ENCODE measurements around the gene PRM1.
"Not testable (repeated sequence)": the region's sequence is repeated elsewhere in the genome, so short reads cannot be mapped to it uniquely, and the experiment has no call there.

Gene PRM1

DNA sequence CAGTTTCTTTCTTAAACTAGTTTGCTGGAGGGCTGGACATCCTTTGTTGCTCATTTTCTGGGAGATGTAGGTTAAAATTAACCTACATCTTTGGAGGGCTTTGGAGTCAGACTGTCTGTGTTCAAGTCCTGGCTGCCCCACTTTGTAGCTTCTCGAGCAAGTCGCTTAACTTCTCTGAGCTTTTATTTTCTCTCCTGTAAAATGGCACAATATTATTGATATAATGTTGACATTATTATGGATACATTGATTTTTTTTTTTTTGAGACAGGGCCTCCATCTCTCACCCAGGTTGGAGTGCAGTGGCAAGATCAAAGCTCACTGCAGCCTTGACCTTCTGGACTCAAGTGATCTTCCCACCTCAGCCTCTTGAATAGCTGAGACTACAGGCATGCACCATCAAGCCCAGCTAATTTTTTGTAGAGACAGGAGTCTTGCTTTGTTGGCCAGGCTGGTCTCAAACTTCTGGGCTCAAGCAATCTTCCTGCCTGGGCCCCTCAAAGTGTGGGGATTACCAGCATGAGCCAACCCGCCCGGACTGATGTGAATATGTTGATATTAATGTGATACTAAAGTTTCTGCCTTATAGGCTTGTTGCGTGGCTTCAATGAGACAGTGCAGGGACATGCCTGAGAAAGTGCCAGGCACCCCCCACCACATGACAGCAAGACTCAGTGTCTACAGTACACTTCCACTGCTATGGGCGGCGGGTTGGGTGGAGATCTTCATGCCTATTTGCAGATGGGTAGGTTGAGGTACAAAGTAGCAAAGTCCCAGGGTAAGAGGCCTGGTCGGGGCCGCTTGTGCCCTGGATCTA lies 32.6 kb upstream of the PRM1 start:
- DNase-seq = no peak

DNA sequence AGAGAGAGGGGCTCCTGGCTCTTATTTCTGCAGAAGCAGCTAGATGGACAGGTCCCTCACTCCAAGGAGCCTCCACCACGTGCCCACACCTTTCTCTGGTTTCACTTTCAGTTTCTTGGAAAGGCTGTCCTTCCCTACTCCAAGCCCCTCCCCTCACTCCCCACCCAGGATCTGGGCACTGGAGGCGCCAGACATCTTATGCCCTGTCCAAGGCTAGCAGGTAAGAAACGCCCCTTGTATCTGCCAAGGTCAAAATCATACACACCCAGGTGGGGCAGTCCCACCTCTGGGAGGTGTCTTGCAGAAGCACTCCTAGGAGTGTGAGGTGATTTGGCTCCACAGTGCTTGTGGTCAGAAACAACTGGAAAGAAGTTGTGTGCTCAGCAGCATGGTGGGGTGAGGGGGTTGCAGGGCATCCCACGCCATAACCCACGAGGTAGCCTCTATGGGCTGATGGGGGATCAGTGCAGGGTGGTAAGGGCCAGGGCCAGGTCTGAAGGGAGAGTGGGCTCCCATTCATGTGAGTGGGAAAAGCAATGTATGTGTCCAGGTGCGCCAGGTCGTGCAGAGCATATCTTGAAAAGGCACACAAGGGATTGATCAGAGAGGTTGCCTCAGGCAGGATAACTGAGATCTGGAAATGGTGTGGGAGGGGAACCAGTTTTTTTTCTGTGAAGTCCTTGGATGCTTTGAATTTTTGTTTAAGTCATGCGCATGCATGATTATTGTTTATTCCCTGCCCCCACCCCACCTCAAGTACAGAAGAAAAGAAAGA lies 31.8 kb upstream of the PRM1 start:
- no peak for DNase-seq

DNA sequence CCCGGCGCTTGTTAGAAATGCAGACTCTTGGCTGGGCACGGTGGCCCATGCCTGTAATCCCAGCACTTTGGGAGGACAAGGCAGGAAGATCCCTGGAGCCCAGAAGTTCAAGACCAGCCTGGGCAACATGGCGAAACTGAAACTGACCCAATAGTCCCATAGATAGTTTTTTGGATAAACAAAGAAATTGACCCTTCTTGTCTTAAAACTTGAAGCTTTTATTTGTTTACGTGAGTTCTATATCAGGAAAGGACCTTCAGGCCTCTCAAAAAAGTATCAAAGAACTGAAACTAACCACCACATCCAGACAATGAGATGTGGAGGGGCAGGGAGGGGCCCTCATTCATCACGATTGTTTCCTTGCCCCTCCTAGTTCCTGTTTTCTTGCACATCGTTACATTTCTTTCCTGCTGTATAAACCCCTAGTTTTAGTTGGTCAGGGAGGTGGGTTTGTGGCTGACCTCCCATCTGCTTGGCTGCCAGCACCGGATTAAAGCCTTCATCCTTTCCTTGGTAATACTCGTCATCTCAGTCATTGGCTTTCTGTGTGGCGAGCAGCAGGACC lies 29.9 kb upstream of the PRM1 start:
- DNase-seq = no peak

DNA sequence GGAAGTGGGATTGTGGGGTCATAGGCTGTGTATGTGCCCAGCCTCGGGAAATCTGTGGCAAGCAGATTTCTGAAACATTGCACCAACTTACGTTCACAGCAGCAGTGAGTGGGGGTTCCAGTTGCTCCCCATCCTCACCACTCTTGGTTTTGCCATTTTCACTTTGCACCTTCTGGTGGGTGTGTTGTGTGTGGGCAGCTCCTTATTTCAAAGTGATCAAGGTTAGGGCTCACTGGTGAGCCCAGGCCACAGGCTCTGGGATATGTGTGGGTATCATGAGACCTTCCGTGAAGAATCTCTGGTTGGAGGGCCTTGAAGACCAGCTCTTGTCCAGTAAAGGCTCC lies 29.5 kb upstream of the PRM1 start:
- no peak for DNase-seq

DNA sequence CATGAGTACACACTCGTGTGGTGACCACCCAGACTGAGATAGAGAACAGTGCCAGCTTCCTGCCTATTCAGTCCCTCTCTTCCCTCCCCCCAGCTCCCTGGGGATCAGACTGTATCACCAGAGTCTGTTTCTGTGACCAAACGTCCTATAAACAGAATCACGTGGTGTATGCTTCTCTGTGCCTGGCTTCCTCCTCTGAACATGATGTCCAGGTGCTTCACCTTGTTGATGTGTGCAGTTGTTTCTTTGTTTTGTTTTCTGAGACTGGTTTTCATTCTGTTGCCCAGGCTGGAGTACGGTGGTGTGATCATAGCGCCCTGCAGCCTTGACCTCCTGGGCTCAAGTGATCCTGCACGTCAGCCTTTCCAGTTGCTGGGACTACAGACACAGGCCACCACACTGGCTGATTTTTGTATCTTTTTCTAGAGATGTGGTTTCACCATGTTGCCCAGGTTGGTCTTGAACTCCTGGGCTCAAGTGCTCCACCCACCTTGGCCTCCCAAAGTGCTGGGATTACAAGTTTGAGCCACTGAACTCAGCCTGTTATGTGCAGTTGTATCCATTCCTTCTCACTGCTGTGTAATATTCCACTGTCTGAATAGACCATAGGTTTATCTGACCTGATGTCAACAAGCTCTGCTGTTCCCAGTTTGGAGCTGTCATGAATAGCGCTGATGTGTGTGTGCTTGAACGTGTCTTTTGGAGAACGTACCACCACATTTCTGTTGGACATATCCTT lies 28.9 kb upstream of the PRM1 start:
- no peak for DNase-seq

DNA sequence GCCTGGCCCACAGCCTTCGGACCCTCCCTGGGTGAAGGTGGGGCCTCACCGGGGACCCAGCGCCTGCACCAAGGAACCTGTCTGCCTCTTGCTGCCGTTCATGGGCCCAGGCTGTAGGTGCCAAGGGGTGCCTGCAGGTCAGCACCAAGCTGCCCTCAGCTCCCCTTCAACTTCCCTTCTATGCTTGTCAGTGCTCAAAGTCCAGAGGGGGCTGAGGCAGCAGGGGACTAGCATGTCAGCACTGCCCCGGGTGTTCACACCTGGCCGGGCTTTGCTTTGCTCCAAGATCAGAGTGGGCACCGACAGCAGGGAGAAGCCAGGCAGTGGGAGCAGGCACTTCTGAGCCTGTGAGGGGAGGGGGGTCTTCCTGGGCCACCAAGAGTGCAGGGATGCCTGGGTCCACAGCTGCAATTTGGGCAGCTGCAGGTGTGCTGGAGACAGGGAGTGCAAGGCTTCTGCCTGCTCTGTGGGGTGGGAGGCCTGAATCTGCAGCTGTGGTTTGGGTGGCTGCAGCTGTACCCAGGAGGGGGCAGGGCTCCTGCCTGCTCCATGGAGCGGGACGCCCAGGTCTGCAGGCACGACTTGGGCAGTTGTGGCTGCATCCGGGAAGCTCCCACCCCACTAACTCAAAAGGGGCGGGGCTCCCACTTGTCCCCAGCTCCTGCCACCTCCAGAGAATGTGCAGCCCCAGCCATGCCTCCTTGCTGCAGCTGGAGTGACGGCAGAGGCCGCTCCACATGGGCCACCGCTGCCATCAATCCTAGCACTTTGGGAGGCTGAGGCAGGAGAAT lies 27.6 kb upstream of the PRM1 start:
- no peak for DNase-seq

DNA sequence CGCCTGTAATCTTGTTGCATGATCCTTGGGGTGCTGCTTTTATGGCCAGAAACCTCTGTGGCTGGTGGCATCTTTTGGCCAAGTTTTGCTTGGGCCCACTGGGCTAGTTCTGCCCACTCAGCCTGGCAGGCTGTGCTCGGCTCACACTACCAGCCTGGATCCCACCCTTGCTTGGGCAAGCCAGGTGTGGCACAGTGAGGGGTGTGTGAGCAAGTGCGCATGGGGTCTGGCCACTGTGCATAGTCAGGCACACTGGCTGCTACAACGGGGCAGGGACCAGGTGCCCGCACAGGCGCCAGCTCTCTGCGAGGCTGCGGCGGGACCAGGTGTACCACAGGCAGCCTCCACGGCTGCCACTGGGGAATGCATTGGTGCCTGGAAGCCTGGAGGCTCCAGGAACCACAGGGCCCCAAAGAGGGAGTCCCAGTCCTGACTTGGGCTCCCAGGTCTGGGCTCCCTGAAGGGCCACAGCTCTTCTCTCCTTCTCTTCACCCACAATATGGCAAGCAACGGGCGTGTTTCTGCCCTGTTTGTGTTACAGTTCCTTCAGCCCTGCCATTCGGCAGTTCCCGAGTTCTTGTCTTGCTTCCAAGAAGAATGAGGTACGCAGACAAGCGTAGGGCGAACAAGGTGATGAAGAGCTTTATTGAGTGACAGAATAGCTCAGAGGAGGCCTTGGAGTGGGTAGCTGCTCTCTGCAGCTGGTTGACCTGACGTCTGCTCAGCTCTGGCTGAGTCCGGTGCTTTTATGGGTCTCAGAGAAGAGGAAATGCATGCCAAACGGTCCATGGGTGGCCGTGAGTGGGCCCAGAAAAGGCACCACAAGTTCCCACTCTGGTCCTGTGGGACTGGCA lies 26.7 kb upstream of the PRM1 start:
- DNase-seq = no peak

DNA sequence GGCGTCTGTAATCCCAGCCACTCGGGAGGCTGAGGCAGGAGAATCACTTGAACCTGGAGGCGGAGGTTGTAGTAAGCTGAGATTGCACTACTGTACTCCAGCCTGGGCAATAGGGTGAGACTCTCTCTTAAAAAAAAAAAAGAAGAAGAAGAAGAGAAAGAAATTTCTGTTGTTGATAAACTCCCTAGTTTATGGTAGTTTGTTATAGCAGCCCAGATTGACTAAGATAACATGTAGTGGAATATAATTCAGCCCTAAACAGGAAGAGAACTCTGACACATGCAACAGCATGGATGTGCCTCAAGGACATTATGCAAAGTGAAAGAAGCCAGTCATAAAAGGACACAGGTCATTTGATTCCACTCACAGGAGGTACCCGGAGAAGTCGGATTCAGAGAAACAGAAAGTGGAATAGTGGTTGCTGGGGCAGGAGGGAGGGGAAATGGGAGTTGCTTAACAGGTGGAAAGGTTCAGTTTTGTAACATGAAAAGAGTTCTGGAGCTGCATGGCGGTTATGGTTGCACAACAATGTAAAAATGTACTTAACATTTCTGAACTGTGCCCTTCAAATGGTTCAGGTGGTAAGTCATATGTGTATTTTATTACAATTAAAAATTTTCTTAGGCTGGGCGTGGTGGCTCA lies 26.0 kb upstream of the PRM1 start:
- DNase-seq = no peak

DNA sequence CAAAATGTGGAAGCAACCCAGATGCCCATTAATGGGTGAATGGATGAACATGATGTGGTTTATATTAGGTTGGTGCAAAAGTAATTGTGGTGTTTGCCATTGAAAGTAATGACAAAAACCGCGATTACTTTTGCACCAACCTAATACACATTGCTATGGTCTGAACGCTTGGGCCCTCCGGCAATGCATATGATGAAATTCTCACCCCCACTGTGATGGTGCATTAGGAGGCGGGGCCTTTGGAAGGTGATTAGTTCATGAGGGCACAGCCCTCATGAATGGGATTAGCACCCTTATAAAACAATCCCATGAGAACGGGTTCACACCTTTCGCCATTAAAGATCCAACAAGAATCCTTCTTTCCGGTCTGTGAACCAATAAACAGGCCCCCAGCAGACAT lies 25.3 kb upstream of the PRM1 start:
- no peak for DNase-seq

DNA sequence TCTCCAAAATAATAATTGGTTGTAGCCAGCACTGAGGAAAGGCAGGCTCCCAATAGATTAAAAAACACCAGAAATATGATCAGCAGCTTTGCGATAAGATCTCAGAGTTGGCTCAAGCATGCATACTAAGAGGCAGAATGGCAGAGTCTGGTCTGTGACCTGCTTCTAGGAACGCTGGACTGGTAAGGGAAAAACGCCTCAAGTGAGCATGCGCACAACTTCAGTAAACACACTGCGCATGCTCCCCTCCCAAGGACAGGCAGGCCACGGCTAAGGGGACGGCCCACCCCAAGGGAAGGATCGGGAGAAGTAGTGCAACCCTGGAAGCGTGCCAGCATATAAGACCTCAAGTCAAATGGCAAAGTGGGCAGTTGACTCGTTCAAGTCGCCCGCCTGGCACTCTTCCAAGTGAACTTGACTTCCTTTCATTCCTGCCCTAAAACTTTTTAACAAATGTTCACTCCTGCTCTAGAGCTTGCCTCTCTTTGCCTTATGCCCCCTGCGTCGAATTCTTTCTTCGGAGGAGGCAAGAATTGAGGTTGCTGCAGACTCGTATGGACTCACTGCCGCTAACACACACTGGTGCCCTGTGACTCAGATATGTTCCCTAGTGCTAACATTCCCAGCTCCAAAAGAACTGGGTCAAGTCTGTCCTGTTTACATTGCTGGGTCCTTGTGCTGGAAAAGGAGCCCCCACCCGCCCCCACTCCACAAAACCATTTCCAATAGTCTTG lies 22.4 kb upstream of the PRM1 start:
- DNase-seq = peak; percentile 53

DNA sequence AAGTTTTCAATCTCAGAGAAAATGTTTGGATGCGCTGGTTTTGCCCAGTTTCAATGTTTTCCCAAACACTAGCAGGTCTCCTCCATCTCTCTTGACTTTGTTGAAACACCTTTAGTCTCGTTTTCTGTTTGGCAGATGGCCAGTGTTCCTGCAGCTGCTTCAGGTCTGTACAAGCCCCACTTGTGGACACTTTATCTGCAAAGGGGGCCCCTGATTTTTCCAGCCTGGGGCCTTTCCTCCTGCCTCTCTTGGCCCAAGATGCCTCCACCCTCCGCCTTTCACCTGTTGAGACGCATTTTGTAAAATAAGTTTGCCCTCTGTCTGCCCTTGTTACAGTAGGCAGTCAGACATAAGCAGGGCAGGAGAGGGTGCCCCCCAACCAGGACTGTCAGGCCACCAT lies 21.8 kb upstream of the PRM1 start:
- DNase-seq = peak; percentile 21

DNA sequence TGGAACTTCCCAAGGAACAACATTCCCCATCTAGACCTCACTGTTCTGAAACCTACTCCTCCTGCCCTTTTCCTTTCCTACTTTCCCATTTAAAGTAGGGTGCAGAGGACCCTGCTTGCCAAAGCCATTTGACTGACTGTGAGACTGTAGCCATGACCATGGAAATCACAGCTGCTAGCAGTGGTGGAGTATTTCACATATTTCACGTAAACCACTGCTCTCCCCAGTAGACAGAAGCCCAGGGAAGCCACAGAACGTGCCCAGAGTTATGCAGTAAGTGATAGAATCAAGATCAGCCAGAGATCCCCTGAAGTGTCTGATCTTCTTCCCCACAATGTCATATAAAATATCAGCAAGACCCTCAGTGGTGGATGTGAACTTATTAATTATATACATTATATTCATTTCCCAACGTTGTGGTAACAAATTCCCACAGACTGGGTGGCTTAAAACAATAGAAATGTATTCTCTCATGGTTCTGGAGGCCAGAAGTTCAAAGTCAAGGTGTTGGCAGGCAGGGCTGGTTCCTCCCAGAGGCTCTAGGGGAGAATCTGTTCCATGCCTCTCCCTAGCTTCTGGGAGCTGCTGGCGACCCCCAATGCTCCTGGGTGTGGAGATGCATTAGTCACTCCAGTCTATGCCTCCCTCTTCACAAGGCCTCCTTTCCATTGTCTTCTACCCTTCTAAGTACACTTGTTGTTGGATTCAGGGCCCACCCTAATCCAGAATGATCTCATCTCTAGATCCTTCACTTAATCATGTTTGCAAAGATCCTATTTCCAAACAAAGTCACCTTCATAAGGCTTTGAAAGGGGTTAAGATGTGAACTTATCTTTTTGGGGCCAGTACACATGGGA lies 20.7 kb upstream of the PRM1 start:
- DNase-seq = no peak

DNA sequence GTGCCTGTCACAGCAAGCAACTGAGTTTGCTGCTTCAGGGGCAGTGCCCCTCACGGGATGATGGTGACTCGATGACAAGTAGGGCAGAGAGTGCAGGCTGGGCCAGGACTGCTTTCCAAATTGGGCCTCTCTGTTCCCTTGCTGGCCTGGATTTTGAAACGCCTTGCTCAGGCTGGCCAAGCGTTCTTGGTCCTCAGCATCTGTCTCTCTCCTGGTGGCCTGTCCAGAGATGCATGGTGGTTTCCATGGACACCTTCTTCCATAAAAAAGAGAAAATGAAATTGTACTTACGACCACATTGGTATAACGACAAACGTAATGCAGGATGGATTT lies 19.4 kb upstream of the PRM1 start:
- DNase-seq = no peak

DNA sequence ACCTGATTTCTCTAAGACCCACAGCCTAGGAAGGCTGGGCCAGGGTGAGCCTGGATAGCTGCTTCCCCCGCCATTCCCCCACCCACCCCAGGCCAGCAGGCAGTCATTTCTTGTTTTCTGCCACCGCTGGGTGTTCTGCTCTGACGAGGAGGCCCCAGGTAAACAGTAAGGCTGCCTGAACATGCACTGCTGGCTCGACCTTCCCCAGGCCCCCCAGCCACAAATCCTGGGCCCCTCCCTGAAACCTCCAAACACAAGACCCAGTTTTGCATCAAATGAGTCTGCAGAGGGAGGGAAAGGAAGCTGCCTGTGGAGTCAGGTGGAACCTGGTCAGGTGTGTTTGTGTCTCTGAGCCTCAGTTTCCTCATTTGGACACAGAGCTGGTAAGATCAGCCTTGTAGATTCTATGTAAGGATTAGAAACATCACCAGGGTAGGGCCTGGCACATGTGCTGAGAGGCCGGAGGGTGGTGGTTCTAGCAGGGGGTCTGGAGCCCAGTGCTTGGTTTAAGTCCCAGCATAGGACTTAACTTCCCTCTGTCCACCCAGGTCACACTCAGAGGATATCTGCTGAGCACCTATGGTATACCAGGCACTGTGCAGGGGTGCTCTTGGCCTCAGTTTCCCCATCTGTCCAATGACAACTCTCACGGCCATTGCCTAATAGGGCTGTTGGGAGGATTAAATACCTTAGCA lies 18.9 kb upstream of the PRM1 start:
- no peak for DNase-seq

DNA sequence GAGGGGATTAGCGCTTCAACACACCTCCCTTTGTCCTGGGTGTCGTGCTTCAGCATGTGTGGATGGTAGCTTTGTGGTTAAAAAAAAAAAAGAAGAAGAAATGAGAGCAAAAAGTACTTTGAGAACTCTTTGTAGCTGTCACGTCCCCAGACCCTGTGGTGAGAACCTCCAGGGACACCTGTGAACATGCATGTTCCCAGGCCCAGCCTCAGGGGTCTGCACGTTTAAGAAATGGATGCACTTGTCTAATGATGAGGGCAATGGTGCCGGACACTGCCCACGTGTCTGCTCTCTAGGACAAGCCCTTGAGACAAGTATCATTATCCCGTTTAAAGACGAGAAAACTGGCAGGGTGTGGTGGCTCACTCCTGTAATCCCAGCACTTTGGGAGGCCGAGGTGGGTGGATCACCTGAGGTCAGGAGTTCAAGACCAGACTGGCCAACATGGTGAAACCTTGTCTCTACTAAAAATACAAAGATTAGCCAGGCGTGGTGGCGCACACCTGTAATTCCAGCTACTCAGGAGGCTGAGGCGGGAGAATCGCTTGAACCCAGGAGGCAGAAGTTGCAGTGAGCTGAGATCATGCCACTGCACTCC lies 17.9 kb upstream of the PRM1 start:
- not testable (repeated sequence) for DNase-seq

DNA sequence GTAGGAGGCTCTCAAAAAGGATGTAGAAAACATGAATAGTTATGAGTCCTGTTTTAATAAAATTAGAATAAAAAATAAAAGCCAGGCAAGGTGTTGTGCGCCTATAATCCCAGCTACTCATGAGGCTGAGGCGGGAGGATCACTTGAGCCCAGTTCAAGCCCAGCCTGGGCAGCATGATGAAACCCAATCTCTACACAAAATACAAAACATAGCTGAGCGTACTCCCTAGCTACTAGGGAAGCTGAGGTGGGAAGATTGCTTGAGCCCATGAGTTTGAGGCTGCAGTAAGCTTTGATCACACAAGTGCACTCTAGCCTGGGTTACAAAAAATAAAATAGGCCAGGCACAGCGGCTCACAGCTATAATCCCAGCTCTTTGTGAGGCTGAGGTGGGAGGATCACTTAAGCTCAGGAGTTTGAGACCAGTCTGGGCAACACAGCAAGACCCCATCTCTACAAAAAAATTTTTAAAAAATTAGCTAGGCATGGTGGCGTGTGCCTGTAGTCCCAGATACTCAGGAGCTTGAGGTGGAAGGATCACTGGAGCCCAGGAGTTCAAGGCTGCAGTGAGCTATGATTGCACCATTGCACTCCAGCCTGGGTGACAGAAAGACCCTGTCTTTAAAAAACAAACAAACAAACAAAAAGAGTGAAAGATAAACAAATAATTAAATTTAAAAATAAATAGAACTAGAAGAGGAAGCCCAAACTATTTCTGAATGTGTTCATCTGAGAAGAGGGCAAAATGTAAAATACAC lies 17.2 kb upstream of the PRM1 start:
- no peak for DNase-seq

DNA sequence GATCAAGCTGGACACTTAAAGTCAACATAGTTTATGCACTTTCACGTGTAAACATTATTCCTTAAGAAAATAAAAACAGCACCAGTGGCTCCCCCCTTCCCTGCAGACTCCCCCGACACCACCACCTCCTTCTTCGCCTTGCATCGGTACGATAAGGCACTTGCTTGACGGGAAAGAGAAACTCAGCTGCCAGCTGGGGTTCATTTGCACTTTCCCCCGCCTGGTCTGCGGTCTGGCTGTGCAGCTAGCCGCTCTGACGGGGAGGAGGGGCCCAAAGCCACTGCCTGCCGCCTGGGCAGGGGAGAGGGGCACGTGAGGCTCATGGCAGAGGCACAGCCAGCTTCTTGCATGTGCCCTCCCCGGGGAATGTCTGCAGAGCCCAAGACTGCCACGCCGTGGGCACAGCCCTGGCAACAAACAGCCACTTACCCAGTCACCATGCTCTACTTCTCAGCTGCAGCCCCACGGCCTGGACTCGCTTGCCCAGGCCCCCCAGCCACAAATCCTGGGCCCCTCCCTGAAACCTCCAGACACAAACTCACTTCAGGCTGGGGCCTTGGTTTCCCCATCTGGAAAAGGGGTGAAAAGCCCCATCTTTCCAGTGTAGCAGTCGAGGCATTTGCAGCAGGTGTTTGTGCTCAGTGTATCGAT lies 16.5 kb upstream of the PRM1 start:
- DNase-seq = peak; percentile 47
